Adipose tissue (tissue), 3 donors: ENCODE results near the gene MSH3. TPM values are rescaled to one million over a fixed set of nuclear protein-coding genes. Genes with fewer than 3 reads are reported as not detected.
"Not testable (repeated sequence)": the region's sequence is repeated elsewhere in the genome, so short reads cannot be mapped to it uniquely, and the experiment has no call there.

Source experiments
- H3K27ac ChIP-seq: one replicate; pipeline ENCODE4 v1.5.1; 2013; ENCODE audit warnings: low read depth, low read length
- WGBS, 3 donors: extraction: QIAGEN DNeasy Blood & Tissue Kit; methylation state at CpG; one replicate each; pipeline ENCODE4 v1.1.7; 2013; 5-methylcytosine and 5-hydroxymethylcytosine counted together
- polyA plus RNA-seq, 3 donors: library from polyadenylated mRNA; stranded (reverse); fragments of 200-250 nt; gene quantifications; one replicate each; pipeline ENCODE4 v1.2.3, GENCODE V29; 2013
- donor health status: healthy with polysubstance abuse.
- donor health status: Bipolar disorder and iron deficiency.
- donor health status: healthy.

The MSH3 gene
- polyA plus RNA-seq, 3 donors: 4.5 to 6.1 (median 5.1) TPM

DNA sequence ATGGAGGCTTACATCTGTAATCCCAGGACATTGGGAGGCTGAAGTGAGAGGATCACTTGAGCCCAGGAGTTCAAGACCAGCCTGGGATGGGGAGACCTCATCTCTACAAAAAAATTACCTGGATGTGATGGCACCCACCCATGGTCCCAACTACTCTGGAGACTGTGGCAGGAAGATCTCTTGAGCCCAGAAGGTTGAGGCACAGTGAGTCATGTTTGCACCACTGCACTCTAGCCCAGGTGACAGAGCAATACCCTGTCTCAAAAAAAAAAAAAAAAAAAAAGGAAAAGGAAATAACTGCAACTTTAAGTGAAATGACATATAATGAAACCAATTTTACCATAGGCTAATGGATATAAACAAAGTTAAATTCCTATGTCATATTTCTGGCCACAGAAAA, 152.5 kb downstream of the MSH3 start:
- no peak overlapping the region for H3K27ac ChIP-seq

DNA sequence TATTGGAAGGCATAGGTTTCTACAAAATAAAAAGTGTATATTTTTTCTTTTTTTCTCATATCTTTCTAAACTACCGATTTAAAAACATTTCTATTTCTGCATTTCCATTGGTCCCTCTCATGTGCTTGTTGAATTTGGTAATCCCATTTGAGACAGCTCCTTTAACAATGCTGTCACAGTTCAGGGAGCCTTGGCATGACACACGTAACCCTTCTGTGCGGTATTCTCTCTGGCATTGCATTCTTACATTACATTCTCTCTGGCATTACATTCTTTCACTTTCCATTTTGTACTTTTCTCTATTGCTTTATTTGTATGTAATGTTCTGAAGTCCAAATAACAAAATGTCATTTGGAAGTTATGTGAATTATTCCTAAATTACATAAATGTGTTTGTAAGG, 155.0 kb downstream of the MSH3 start:
- 91 to 96% (median 92%) methylated on average over 3 of the region's 3 CpGs for WGBS, 3 donors
- H3K27ac ChIP-seq: no peak overlapping the region

DNA sequence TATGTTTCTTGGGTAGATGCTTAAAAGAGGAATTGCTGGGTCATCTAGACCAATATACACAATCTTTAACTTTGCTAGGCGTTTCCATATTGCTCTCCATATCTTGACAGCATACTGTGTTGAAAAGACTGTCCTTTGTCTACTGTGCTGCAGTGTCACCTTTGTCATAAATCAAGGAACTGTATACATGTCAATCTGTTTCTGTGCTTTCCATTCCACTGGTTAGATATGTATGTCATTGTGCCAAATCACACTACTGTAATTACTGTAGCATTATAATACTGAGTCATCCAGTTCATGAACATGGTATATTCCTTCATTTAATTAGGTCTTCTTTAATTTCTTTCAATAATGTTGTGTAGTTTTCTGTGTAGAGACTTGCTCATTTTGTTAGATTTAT, 156.0 kb downstream of the MSH3 start:
- WGBS, 3 donors: 95 to 100% (median 97%) methylated on average over 1 of the region's 1 CpG
- no peak overlapping the region for H3K27ac ChIP-seq

DNA sequence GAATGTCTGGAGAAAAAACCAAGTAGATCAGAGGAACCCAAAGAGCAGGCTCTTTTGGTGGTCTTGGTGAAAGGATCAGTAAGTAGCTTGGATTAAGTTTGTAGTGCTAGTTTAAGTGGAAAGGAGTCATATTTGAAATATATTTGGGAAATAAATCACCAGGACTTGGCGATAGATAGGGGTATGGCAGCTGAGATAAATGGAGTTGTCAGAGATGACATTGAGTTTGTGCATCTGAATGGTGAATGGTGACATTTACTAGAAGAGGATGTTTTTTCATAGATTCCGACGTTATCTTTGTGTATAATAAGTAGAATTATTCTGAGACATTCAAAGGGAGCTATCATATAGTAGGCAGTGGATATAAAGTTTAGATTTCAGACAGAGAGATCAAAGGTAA, 162.1 kb downstream of the MSH3 start:
- 93 to 98% (median 95%) methylated on average over 3 of the region's 3 CpGs for WGBS, 3 donors
- no peak overlapping the region for H3K27ac ChIP-seq

DNA sequence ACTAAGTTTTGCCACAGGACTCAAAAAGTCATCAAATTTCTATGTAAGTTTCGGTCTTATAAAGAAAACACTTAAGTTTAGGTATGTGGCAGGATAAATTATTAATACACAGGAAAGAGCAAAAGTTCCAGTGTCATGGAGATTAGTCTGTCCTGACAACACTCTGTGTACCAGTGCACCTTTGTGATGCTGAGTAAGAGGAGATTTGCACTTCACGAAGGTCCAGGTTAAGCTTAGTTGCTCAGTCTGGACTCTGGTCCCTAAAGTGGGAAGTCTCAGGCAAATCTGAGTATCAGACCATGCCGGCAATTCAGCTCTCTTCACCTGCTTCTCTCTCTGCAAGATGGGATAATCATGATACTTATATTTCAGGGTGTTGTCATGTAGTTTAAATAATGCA, 166.2 kb downstream of the MSH3 start:
- WGBS, 3 donors: 95 to 97% (median 97%) methylated on average over 3 of the region's 3 CpGs
- H3K27ac ChIP-seq: no peak overlapping the region

DNA sequence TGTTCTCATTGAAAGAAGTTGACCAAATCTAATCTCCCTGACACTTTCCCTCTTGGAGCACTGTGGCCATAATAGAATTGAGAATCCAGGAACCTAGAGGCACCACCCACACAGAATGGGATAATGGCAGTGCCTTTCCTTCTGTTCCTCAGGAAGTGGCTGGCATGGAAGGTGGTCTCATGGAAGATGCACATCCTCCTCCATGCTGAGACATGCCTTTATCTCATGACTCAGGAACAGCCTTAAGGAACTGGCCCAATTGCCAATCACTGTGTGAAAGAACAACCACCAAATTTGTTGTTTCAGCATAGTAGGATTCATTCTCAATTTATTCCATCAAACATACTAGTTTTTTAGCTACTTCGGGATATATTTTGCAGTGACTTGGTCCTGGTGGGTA, 168.2 kb downstream of the MSH3 start:
- WGBS, 3 donors: 99 to 100% (median 100%) methylated on average over 1 of the region's 1 CpG
- no peak overlapping the region for H3K27ac ChIP-seq

DNA sequence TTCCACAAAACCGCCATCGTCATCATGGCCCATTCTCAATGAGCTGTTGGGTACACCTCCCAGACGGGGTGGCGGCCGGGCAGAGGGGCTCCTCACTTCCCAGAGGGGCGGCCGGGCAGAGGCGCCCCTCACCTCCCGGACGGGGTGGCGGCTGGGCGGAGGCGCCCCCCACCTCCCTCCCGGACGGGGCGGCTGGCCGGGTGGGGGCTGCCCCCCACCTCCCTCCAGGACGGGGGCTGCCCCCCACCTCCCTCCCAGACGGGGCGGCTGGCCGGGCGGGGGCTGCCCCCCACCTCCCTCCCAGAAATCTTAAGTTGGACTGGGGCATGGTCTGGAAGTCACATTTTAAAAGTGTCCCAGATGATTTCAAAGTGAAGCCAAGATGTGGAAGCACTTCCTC, 169.7 kb downstream of the MSH3 start:
- H3K27ac ChIP-seq: not testable (repeated sequence)
- 96 to 99% (median 97%) methylated on average over 11 to 22 of the region's 22 CpGs for WGBS, 3 donors

DNA sequence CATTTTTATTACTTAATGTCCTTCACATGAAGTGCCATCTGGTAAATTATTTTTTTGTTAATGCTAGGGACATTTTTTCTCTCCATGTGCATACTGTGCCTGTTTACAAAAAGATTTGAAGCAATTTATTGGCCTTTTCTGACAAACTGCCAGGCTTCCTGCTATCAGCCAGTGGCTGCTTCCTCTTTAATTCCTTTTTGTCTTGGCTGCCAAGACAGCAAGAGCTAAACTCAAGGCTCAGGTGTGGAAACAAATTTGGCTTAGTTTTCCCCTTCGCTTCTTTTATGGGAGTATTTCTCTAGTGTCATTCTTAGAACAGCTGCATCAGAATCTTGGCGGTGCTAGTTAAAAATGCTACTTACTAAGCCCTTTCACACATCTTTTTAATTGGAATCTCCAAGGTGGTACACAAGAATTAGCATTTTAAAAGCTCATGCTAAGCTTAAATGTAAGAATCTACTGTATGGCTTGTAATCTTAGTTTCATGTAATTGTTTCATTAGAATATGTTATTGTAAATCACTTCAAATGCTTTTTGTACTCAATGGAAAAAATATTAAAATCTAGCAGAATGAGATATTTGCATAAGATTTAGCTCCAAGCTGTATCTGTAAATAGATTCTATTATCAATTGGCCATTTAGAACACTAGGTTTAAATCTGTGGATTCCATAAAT, 171.5 kb downstream of the MSH3 start:
- H3K27ac ChIP-seq: no peak overlapping the region
- 30 to 57% (median 31%) methylated on average over 2 of the region's 2 CpGs for WGBS, 3 donors

DNA sequence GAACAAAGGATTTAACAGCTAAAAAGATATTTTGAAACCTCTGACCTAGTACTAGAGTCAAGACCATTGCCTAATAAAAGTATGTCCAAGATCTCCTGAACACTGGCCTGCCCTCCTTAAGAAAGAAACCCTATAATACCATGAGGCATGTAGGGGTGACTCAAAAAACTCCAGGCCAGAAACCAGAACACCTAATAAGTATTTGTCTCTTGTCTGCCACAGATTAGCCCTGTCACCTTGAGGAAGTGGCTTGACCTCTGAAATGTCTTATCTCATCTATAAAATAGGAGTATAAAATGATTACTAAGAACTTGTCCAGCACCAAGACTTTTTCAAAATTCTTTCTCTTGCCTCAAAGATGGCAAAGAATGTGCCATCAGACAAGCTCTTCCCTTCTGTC, 180.3 kb downstream of the MSH3 start:
- no peak overlapping the region for H3K27ac ChIP-seq

DNA sequence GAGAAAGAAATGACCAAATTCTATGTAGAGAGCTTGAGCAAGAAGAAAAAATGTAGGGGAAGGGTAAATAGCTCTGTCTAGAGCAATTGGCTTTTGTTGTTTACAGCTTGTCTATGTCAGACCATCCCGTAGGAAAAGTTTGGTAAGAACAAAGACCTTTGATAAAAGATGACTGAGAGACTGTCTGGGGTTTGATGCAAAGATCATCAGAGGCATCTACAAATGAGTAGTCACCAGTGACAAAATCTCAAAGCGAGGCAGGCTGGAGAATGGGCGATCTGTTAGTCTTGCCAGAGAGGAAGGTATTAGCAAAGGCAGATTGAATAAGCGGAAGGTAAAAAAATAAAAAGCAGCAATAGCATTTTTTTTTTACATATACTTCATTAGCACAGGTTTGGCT, 180.7 kb downstream of the MSH3 start:
- H3K27ac ChIP-seq: no peak overlapping the region
- 89 to 91% (median 91%) methylated on average over 4 of the region's 4 CpGs for WGBS, 3 donors

DNA sequence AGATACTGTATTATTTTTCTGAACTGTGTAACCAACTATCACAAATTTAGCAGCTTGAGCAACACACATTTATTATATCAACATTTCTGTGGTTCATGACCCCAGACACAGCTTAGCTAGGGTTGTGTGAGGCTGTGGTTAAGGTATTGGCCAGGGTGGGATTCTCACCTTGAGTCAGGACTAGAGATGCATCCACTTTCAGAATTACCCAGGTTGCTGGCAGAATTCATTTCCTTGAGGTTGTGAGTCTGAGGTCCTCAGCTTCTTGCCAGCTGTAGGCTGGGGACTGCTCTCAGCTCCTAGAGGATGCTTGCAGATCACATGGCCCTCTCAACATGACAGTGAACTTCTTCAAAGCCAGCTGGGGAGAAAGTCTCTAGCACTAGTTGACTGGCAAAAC, 183.2 kb downstream of the MSH3 start:
- H3K27ac ChIP-seq: no peak overlapping the region

DNA sequence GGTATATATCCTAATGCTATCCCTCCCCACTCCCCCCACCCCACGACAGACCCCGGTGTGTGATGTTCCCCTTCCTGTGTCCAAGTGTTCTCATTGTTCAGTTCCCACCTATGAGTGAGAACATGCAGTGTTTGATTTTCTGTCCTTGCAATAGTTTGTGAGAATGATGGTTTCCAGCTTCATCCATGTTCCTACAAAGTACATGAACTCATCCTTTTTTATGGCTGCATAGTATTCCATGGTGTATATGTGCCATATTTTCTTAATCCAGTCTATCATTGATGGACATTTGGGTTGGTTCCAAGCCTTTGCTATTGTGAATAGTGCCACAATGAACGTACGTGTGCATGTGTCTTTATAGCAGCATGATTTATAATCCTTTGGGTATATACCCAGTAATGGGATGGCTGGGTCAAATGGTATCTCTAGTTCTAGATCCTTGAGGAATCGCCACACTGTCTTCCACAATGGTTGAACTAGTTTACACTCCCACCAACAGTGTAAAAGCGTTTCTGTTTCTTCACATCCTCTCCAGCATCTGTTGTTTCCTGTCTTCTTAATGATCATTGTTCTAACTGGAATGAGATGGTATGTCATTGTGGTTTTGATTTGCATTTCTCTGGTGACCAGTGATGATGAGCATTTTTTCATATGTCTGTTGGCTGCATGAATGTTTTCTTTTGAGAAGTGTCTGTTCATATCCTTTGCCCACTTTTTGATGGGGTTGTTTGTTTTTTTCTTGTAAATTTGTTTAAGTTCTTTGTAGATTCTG, 186.8 kb downstream of the MSH3 start:
- WGBS, 3 donors: 81 to 92% (median 90%) methylated on average over 6 of the region's 6 CpGs
- not testable (repeated sequence) for H3K27ac ChIP-seq

DNA sequence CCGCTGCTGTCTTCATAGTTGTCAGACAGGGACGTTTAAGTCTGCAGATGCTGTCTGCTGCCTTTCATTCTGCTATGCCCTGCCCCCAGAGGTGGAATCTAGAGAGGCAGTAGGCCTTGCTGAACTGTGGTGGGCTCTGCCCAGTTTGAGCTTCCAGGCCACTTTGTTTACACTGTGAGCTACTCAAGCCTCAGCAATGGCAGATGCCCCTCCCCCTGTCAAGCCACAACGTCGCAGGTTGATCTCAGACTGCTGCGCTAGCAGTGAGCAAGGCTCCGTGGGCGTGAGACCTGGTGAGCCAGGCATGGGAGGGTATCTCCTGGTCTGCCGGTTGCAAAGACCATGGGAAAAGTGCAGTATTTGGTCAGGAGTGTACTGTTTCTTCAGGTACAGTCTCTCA, 192.0 kb downstream of the MSH3 start:
- whole genome bisulfite sequencing, 3 donors: 78 to 89% (median 82%) methylated on average over 8 of the region's 8 CpGs
- H3K27ac ChIP-seq: not testable (repeated sequence)

DNA sequence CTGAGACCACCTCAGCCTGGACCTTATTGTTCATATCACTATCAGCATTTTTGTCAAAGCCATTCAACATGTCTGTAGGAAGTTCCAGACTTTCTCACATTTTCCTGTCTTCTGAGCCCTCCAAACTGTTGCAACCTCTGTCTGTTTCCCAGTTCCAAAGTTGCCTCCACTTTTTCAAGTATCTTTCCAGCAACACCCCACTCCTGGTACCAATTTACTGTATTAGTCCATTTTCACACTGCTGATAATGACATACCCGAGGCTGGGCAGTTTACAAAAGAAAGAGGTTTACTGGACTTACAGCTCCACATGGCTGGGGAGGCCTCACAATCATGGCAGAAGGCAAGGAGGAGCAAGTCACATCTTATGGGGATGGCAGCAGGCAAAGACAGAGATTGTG, 195.7 kb downstream of the MSH3 start:
- not testable (repeated sequence) for H3K27ac ChIP-seq
- 94 to 96% (median 96%) methylated on average over 1 of the region's 1 CpG for WGBS, 3 donors

DNA sequence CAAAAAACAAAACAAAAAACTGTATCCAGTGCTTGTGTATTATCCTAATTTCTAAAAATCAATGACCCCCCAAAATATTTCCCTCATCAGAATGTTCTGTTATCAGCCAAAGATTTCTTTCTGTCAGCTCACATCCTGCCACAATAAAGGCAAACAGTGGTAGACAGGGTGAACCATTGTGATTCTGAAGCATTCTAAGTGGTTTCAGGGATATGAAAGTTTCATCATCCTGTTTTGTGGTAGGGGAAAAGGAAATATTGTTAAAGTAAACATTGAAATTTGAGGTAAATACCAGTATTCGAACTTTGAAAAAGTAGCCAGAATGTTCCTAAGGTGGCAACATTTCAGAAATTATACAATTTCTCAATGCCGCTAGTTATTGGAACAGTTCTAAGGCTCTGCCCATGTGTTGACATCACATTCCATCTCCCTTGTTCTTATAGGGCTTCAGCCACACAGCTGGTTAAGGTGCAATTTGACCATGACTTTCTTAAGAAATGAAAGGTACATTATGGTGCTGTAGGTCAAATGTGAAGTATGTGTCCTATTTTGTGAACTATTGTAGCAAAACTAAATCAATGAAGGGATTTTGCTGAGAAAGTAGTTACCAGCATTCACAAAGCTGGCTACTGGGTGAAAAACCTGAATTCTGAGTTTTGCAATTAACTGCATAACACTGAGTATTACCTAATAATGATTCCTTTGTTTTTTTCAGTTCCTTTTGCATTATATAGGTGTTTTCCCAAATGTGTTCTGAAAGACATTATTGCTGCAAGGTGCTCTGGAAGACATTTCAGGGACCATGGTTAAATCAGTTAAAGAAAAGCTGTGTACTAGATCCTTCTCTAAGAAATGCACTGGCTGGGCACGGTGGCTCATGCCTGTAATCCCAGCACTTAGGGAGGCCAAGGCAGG, 198.1 kb downstream of the MSH3 start:
- 73 to 90% (median 74%) methylated on average over 3 of the region's 3 CpGs for WGBS, 3 donors
- no peak overlapping the region for H3K27ac ChIP-seq

DNA sequence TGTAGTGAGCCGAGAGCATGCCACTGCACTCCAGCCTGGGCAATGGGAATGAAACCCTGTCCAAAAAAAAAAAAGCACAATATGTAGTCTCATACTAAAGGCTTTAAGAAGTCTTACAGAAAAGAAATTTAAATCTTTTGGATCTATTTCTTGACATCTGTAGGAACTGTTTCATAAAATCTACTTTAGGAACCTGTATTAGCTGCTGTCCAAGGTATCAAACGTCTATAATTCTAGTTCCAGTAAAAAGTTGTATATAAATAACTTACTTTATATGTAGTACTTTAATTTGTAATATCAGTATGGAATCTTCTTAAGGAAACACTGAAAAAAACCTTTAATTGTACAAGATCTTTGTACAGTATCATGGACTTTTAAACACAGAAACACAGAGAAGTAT, 199.0 kb downstream of the MSH3 start:
- H3K27ac ChIP-seq: no peak overlapping the region
- WGBS, 3 donors: 88 to 92% (median 90%) methylated on average over 2 of the region's 2 CpGs

DNA sequence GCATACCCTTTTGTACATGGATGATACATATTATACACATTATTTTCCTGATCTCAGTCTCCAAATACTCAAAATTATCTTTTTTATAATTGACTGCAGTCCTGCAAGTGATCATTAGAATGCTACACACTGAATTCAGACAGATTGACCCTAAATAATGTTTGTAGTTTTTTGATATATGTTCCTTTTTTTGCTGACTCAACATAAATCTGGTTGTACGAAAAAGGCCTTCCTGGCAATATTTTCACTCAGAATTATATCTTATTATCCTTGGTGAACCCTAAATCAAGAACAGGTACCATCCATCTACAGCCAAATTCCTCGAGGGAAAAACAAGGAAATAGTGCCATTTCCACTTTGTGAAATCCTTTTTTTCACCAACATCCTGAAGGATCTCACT, 200.1 kb downstream of the MSH3 start:
- no peak overlapping the region for H3K27ac ChIP-seq
- 78 to 87% (median 82%) methylated on average over 2 of the region's 2 CpGs for WGBS, 3 donors

DNA sequence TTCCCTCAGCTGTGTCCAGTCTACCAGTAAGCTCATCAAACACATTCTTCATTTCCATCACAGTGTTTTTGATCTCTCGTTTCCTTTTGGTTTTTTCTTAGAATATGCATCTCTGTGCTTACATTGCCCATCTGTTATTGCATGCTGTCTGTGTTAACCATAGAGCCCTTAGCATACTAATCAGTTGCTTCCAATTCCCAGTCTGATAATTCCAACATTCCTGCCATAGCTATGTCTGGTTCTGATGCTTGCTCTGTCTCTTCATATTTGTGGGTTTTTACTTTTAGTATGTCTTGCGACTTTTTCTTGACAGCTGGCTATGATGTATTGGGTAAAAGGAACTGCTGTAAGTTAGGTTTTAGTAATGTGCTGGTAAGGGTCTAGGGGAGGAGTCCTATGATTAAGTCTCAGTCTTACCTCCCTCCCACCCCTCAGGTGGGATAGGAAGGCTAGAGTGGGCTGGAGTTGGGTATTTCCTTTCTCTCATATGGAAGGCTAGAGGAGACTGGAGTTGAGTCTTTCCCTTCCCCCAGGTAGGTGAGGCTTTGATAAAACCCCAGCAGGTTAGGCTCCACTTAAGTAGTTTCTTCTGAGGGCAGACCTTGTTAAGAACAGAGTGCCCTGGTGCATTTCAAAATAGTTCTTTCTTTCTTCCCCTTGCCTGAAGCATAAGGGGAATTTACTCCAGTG, 206.6 kb downstream of the MSH3 start:
- 73 to 85% (median 82%) methylated on average over 2 of the region's 2 CpGs for WGBS, 3 donors

DNA sequence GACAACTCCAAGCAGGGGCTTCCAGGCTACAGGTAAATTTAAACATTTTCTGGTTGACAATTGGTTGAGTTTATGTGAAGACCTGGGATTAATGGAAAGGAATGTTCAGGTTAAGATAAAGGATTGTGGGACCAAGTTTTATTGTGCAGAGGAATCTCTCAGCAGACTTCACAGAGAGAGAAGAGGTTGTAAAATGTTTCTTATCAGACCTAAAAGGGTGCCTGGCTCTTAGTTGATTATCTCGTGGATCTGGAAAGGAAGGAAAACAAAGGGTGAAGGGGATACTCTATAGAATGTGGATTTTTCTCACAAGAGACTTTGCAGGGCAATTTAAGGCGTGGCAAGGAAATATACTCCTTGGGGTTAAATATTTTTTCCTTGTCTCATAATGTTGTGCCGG, 209.3 kb downstream of the MSH3 start:
- whole genome bisulfite sequencing, 3 donors: 82 to 88% (median 86%) methylated on average over 3 of the region's 3 CpGs

More for the DNA sequence above, 206.6 kb downstream of the MSH3 start:
- no peak overlapping the region for H3K27ac ChIP-seq

More for the DNA sequence above, 209.3 kb downstream of the MSH3 start:
- no peak overlapping the region for H3K27ac ChIP-seq
